Peyer's patch (tissue), 4 donors: ENCODE measurements around the gene PDE4B.

ENCODE experiments used
- CTCF ChIP-seq, 6 experiments: fragments of 450-650 bp in 4 of 6; fragments of 200-600 bp in 2 of 6; sonication (generic) in 1 of 6; IDR thresholded peaks; one replicate each; pipeline ENCODE4 v1.5.1; 2017 to 2019; ENCODE audit warnings: antibody characterized with exemption in 6 of 6, mild to moderate bottlenecking in 3 of 6, moderate library complexity in 1 of 6
- POLR2A ChIP-seq, 2 donors: fragments of 450-650 bp; IDR thresholded peaks; one replicate each; pipeline ENCODE4 v1.5.1; 2017; ENCODE audit warnings: antibody characterized with exemption in 2 of 2, mild to moderate bottlenecking in 2 of 2, moderate library complexity in 2 of 2

GRCh38 chr1:66350001-66350547, 557.4 kb downstream of the PDE4B start:
- no peak for TF ChIP-seq CTCF (IDR thresholded peaks at IDR 0.05)
- TF ChIP-seq POLR2A (IDR thresholded peaks at IDR 0.05): no peak
